GM12864 (cell line): ENCODE data around the gene ALAS2.

Experiments used
- DNase-seq: peaks from one replicate; pipeline ENCODE4 v3.0.0-alpha.2; 2011; ENCODE audit warnings: low read depth
- H3K4me3 ChIP-seq: 2 replicates; pipeline ENCODE4 v1.5.1; 2011; ENCODE audit warnings: mild to moderate bottlenecking, low read depth, low read length, control low read depth
- TF ChIP-seq, protein P1 (sequence below): IDR thresholded peaks from 2 replicates; pipeline ENCODE4 v1.5.1; 2011; ENCODE audit warnings: low read depth, mild to moderate bottlenecking, moderate library complexity, low read length, control low read depth, inconsistent platforms; ENCODE audit errors: missing control alignments

ALAS2 gene

DNA sequence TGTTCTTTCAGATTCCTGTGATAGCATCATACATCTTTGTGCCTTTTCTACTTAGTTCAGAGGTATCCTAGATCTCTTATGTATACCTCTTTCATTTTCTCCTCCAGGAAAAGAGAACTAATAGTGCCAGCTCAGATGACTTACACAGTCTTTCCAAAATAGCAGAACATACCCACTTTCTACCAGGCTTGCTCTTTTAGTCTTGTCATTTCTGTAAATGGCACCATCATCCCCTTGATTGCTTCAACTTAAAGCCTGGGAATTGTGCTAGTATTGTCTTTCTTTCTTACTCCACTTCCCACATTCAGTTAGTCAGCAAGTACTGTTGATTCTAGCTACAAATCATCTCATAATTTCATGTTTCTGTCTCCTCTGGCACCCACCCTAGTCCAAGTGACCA lies 25.5 kb downstream of the ALAS2 start:
- H3K4me3 ChIP-seq, result no peak overlapping the region
- TF ChIP-seq, protein P1, sequence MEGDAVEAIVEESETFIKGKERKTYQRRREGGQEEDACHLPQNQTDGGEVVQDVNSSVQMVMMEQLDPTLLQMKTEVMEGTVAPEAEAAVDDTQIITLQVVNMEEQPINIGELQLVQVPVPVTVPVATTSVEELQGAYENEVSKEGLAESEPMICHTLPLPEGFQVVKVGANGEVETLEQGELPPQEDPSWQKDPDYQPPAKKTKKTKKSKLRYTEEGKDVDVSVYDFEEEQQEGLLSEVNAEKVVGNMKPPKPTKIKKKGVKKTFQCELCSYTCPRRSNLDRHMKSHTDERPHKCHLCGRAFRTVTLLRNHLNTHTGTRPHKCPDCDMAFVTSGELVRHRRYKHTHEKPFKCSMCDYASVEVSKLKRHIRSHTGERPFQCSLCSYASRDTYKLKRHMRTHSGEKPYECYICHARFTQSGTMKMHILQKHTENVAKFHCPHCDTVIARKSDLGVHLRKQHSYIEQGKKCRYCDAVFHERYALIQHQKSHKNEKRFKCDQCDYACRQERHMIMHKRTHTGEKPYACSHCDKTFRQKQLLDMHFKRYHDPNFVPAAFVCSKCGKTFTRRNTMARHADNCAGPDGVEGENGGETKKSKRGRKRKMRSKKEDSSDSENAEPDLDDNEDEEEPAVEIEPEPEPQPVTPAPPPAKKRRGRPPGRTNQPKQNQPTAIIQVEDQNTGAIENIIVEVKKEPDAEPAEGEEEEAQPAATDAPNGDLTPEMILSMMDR, result no peak
- DNase-seq, result no peak

DNA sequence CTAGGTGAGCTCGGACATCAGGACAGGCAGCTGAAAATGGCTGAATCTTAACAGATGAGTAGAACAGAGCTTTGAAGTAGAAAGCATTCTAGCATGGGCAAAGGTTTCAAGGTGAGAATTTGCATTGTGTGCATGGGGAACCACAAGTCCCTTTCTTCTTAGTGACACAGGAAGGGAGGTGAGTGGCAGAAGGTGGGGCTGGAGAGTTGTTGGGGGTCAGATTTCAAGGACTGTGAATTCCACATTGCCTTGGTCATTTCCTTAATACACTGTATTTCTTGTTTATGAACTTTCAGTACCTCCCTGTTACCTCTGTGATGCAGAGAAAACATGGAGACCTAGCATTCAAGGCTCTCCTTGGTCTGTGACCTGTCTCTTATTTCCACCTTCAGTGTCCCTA lies 26.5 kb downstream of the ALAS2 start:
- H3K4me3 ChIP-seq, result no peak overlapping the region

DNA sequence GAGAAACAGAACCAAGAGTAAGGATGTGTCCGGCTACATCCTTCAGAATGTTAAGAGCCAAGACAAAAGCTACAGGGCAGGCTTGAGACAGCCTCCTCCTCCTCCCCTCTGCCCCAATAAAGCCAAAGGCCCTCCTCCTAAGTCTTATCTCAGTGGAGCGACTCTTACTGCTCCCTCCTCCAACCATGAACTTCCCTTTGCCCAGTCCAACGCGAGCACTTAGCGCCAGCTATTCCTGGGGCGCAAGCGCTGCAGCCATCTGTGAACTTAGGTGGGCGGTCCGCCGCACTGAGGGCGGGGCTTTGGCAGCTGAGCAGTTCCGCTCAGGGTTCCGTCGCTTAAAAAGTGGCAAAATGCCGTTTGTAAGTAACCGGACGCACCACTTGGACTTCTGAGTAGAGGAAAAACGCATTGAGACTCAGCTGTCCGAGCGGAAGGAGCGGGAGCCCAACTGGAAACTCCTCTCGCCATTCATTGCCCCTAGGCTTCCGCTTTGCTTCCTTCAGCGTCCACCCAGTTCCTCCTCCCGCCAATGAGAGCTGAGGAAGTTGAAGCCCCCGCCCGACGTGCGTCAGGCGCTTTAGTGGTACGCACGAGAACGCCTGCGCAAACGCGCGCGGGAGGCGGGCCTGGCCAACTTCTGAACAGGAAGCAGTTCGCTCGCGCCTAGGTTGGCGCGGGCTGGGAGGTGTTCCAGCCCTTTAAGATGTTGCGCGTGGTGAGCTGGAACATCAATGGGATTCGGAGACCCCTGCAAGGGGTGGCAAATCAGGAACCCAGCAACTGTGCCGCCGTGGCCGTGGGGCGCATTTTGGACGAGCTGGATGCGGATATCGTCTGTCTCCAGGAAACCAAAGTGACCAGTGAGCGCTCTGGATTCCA lies 30.8 kb downstream of the ALAS2 start, which contains the start of gene APEX2:
Gene APEX2, plus strand, starts transcription at position 647 of the 882 bp plus-strand sequence. Its CDS starts 60 bp downstream, at position 707.
- H3K4me3 ChIP-seq, result peak within 1 kb of the TSS; percentile 87
- TF ChIP-seq, protein P1, result no peak
- peak; percentile 74 for DNase-seq

More for the DNA sequence above, 26.5 kb downstream of the ALAS2 start:
- TF ChIP-seq, protein P1, result no peak
- no peak for DNase-seq

DNA sequence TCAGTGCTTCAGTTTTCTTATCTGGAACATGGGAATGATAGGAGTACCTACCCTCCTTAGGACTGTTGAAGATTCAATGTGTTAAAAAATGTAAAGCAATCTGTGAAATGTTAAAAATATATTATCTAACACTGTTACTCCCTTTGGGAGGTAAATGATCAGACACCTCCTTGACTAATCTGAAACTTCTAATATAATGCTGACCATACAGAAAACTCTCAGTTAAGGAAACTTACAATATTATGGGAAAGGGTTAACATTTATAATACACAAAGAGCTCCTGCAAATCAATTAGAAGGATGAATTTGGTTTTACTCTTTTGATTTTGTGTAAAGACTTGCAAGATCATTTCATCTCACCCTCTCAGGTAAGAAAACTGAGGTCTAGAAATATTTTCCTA lies 35.2 kb downstream of the ALAS2 start:
- H3K4me3 ChIP-seq, result no peak overlapping the region
- TF ChIP-seq, protein P1, result no peak
- no peak for DNase-seq

DNA sequence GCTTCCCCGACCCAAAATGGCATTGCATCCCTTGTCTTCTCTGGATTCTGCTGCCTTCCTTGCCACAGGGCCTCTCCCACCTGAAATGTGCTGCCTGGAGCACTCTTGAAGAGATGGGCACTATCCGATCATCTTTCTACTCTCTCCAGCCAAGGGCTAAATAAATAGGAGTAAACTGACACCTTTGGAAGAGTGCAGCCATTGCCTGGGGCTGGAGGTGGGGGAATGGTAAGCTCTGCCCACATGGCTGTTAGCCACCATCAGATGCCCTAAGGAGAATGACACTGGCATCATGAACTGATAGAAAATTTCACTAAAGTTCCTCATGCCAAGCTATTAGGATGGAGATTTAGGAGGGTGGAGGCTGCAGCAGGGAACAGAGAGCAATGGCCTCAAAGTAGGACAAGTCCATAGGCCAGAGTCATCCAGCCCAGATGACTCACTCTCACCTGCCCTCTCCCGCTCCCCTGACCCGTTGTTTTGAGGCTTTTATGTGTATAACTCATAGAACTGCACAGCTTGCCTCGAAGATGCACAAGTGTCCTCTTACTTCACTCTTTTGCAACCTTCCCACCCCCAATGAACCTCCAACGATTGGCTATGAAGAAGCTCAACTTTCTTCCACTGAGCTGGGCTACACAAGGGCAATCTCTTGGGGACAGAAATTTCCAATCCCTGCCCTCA lies 36.0 kb downstream of the ALAS2 start:
- TF ChIP-seq, protein P1, result no peak
- no peak overlapping the region for H3K4me3 ChIP-seq
- no peak for DNase-seq

DNA sequence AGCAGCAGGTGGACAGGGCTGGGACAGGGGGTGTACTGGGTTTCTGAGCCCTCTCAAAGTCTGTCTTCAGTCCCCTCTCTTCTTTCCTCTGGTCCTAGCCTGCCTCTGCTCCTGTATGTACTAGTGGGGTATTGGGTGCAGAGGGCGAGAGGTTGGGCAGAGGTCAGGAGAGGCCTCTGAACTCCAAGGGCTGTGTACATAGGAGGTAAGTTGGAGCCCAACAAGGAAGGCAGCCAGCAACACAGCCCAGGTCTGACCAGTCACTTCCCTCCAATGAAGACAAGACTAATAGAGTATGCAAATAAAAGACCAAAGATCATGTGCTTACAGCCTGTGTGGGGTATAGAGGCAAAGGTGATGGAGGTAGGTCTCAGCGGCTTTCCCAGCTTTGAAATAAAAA lies 36.7 kb downstream of the ALAS2 start, which contains the start of gene PFKFB1:
Gene PFKFB1, minus strand, starts transcription at position 90 of the 400 bp plus-strand sequence. CDS start 181 bp downstream, outside the sequence.
- TF ChIP-seq, protein P1, result no peak
- H3K4me3 ChIP-seq, result no peak within 1 kb of the TSS
- DNase-seq, result no peak
